KOPT-K1 (cell line): ENCODE measurements around the gene SMG6.
A peak's percentile ranks its signal among the peaks of the same experiment; 100 is the strongest.
"Not testable (repeated sequence)": the region's sequence is repeated elsewhere in the genome, so short reads cannot be mapped to it uniquely, and the experiment has no call there.

Experiments used
- H3K27ac ChIP-seq: fragments of 200-600 bp; sonication (generic); 2 replicates; pipeline ENCODE4 v1.5.1; 2016; ENCODE audit warnings: antibody characterized with exemption, mild to moderate bottlenecking, low read depth, low read length; ENCODE audit not compliant: poor library complexity, severe bottlenecking
- H3K36me3 ChIP-seq: fragments of 200-600 bp; sonication (generic); 2 replicates; pipeline ENCODE4 v1.5.1; 2017; ENCODE audit warnings: antibody characterized with exemption, mild to moderate bottlenecking, low read length, moderate library complexity; ENCODE audit not compliant: insufficient read depth
- H3K9me3 ChIP-seq: fragments of 200-600 bp; sonication (generic); 2 replicates; pipeline ENCODE4 v1.5.1; 2017; ENCODE audit warnings: antibody characterized with exemption, low read length, mild to moderate bottlenecking; ENCODE audit not compliant: insufficient read depth, poor library complexity, severe bottlenecking

Gene SMG6

DNA sequence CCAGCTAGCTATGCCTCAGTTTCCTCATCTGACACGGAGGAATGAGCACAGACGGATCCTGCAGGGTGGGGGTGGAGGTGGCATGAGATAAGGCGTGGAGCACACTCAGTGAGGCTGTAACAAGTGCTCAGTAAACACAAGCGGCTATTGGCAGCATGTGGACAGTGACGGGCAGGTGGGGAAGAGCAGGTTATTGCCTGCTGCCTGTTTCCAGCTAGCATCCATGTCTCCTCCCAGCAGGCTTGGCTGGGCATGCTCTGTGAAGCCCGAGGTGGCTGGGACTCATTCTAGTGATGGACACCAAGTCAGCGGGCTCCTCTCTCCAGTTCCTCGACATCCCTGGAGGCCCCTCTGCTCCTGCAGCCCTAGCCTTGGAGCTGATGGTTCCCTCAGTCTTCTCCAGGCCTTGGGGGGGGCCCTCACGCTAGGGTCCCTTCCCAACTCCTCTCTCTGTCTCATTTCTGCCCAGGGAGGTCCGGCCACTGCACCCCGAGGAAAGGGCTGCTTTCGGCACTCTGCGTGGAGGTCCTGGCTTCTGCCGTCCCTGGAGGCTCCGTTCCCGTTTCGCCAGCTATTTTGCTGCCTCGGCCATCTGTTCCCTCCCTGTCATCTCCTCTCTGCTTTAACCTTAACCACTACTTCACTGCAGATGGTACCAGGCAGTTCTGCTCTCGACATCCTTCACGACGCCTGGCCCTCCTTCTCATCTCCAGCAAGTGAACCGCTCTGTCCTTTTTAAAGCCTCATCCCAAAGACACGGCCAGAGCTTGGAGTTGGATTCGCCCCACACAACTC is 284.7 kb downstream of the SMG6 start:
- H3K9me3 ChIP-seq = no peaks in the 10 kb centered on the region
- H3K36me3 ChIP-seq = no peaks in the 10 kb centered on the region
- H3K27ac ChIP-seq = no peak overlapping the region

DNA sequence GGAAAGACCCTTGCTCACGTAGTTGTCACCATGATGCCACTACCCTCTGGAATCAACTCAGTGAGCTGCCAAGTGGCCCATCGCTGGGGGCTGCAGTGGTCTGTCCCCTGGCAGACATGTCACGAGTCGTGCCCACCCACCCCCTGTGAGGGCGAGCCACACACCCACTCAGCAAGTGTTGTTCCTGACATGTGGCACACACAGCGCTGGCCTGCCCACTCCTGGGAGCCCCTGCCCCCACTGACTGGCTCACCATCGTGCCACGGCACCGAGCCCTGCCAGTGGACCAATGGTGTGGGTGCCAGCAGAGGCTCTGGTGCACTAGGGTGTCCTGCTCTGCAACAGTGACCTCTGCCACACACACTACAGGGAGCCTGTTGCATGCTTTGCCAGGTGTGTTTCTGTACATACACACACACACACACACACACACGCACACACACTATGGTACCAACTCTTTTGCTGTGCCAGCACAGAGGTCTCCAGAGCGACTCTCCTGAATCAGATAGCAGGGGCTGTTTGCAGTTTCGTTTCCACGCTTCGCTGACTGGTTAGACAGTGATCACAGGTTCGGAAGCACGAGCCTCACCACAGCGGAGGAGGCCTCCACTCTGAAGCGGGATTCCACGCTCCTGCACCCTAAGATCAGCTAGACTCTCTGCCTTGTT is 286.2 kb downstream of the SMG6 start:
- Histone ChIP-seq H3K27ac (no peak overlapping the region), H3K36me3 (no peaks in the 10 kb centered on the region), H3K9me3 (no peaks in the 10 kb centered on the region)

DNA sequence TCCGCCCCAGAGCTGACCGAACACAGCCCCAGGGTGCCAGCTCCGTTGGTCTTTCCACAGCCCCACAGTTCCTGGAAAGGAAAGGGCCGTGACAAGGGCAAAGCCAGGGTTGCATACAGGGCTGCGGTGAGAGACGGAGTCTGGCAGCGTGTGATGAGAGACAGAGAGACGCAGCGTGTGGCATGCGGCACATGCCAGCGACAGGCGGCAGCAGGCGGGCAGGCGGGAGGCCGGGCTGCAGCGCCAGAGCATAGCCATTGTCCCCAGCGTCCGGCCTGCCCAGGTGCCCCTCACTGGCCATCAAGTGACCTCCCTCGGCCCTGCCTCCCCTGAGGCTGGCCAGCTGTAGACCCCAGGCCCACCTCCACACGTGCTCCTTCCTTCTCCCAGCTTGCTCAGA is 287.1 kb downstream of the SMG6 start:
- H3K36me3 ChIP-seq = no peaks in the 10 kb centered on the region
- no peaks in the 10 kb centered on the region for H3K9me3 ChIP-seq
- H3K27ac ChIP-seq = no peak overlapping the region

DNA sequence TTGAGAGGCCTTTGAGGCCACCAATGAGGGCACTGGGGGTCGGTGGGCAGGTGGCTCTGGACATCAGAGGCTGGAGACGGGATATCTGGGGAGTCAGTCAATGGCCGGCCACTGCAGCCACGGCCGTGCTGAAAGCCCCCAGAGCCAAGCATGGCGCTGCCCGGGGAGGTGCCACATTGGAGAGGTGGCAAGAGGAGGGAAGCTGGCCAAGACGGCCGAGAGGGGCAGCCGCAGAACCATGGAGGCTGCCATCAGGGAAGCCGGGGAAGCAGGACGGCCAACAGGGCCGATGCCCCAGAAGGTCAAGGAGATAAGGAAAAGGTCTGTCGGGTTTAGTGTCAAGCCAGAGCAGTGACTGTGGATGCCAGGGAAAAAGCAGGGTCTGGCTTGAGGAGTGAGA is 288.3 kb downstream of the SMG6 start:
- Histone ChIP-seq H3K27ac (no peak overlapping the region), H3K9me3 (no peaks in the 10 kb centered on the region), H3K36me3 (no peaks in the 10 kb centered on the region)

GRCh38 chr17:2013994-2014317 is 289.6 kb downstream of the SMG6 start:
- Histone ChIP-seq H3K36me3 (no peaks in the 10 kb centered on the region), H3K9me3 (no peaks in the 10 kb centered on the region), H3K27ac (no peak overlapping the region)

DNA sequence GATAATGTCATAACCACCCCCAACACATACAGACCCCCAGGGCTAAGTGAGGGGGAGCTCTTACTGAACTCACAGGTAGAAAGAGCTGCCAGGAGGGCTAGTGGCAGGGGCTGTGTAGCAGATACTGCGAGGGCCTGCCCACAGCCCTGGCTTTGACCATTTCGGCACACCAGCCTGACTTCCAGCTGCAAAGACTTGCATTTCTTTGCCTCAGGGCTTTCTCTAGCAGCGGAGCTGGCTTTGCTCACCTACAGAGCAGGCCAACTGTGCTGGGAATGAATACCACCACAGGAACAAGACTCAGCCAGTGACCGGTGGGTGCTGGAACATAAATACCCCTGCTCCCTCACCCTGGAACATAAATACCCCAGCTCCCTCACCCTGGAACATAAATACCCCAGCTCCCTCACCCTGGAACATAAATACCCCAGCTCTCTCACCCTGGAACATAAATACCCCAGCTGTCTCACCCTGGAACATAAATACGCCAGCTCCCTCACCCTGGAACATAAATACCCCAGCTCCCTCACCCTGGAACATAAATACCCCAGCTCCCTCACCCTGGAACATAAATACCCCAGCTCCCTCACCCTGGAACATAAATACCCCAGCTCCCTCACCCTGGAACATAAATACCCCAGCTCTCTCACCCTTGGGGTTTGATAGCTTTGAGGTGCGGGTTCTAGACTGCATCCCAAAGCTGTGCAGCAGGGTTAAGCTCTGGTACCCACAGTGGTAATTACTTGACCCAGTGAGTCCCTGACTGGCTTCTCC is 290.2 kb downstream of the SMG6 start:
- not testable (repeated sequence) for H3K36me3 ChIP-seq, H3K9me3 ChIP-seq, H3K27ac ChIP-seq

- Histone ChIP-seq H3K36me3 (no peaks in the 10 kb centered on the region), H3K9me3 (no peaks in the 10 kb centered on the region), H3K27ac (peak overlapping the region; percentile 24)
Measured at GRCh38 chr17:2012499-2012898, 291.1 kb downstream of the SMG6 start.

- no peaks in the 10 kb centered on the region for H3K36me3 ChIP-seq
- H3K9me3 ChIP-seq = no peaks in the 10 kb centered on the region
- peak overlapping the region; percentile 24 for H3K27ac ChIP-seq
Measured at GRCh38 chr17:2011411-2012371, 291.9 kb downstream of the SMG6 start.
